Lung (tissue), 12 donors: Measurements from ENCODE around the gene PARM1. TPM values are rescaled to one million over a fixed set of nuclear protein-coding genes. Genes with fewer than 3 reads are reported as not detected.

Experiments
- ATAC-seq: fragments of 200-7000 bp; cut with Tn5 transposase; one replicate; pipeline ENCODE4 v1.9.1; 2020; ENCODE audit warnings: moderate number of reproducible peaks; ENCODE audit not compliant: insufficient read depth, low FRiP score
- DNase-seq, 3 donors: peaks; one replicate each; pipeline ENCODE4 v3.0.0-alpha.2; 2013 to 2017
- H3K27ac ChIP-seq, 2 donors: one replicate each; pipeline ENCODE4 v1.5.1; 2013; ENCODE audit warnings: mild to moderate bottlenecking in 2 of 2, moderate library complexity in 2 of 2, control low read depth in 1 of 2, inconsistent platforms in 1 of 2, low read depth in 1 of 2, low read length in 1 of 2
- H3K27me3 ChIP-seq, 3 donors: one replicate each; pipeline ENCODE4 v1.5.1; 2013; ENCODE audit warnings: low read length in 2 of 3; ENCODE audit not compliant: control insufficient read depth in 3 of 3, insufficient read depth in 3 of 3
- H3K36me3 ChIP-seq, 4 donors: one replicate each; pipeline ENCODE4 v1.5.1; 2013; ENCODE audit warnings: low read length in 4 of 4, mild to moderate bottlenecking in 1 of 4, moderate library complexity in 1 of 4; ENCODE audit not compliant: control insufficient read depth in 4 of 4, insufficient read depth in 4 of 4
- H3K4me1 ChIP-seq, 5 donors: one replicate each; pipeline ENCODE4 v1.5.1; 2013; ENCODE audit warnings: low read length in 5 of 5, mild to moderate bottlenecking in 2 of 5, moderate library complexity in 1 of 5; ENCODE audit not compliant: control insufficient read depth in 5 of 5, insufficient read depth in 5 of 5
- H3K4me3 ChIP-seq: one replicate; pipeline ENCODE4 v1.5.1; 2013; ENCODE audit warnings: mild to moderate bottlenecking, control low read depth, moderate library complexity
- H3K9ac ChIP-seq, 2 donors: one replicate each; pipeline ENCODE4 v1.5.1; 2013; ENCODE audit warnings: low read length in 2 of 2, control low read depth in 1 of 2; ENCODE audit not compliant: insufficient read depth in 1 of 2
- H3K9me3 ChIP-seq, 4 donors: one replicate each; pipeline ENCODE4 v1.5.1; 2013; ENCODE audit warnings: low read length in 3 of 4, mild to moderate bottlenecking in 1 of 4, moderate library complexity in 1 of 4; ENCODE audit not compliant: control insufficient read depth in 4 of 4, insufficient read depth in 3 of 4
- WGBS, 2 donors: extraction: QIAGEN DNeasy Blood & Tissue Kit; methylation state at CpG; one replicate each; pipeline ENCODE4 v1.1.7; 2013; 5-methylcytosine and 5-hydroxymethylcytosine counted together
- polyA plus RNA-seq, 2 donors: library from polyadenylated mRNA; stranded (reverse); fragments of 200-250 nt; gene quantifications; one replicate each; pipeline ENCODE4 v1.2.1, GENCODE V29; 2013
- total RNA-seq, 2 donors: library from RNA; depleted of rRNA in 1 of 2; stranded (reverse); fragments of >200 nt in 1 of 2; gene quantifications; one replicate each; pipeline ENCODE4 v1.2.1, GENCODE V29; 2014 to 2021
- TF ChIP-seq, protein P1 (sequence below): IDR thresholded peaks from 2 replicates; pipeline ENCODE4 v1.5.1; 2012; ENCODE audit warnings: mild to moderate bottlenecking; ENCODE audit errors: control extremely low read depth, extremely low read depth
- donor health status: control.
- donor health status: control.
- donor health status: Bipolar disorder and iron deficiency.
- donor health status: healthy.
- donor health status: DM: yes; HTN: yes; CAD: no.

The PARM1 gene
- total and polyA plus RNA-seq, 4 donors = 25.4 to 101 (median 40.5) TPM

DNA sequence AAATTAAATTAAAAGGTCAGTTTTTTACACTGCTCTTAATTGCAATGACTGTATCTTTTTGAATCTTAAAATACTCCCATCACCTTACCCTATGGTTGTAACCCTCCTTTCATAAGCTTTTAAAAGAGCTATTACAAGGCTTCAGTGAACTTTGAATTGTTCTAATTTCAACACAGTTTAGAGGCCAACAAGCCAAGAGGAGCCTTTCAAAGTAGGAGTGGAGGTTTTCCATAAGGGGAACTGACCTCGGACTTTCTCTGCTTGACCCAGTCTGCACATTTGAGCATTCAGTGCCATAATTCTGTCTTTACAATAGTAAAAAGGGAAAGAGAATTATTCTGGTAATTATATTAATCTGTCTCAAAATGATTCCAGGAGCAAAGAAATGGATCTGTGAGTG lies 98.9 kb downstream of the PARM1 start:
- DNase-seq (no peak), ATAC-seq (no peak)
- TF ChIP-seq, protein P1, sequence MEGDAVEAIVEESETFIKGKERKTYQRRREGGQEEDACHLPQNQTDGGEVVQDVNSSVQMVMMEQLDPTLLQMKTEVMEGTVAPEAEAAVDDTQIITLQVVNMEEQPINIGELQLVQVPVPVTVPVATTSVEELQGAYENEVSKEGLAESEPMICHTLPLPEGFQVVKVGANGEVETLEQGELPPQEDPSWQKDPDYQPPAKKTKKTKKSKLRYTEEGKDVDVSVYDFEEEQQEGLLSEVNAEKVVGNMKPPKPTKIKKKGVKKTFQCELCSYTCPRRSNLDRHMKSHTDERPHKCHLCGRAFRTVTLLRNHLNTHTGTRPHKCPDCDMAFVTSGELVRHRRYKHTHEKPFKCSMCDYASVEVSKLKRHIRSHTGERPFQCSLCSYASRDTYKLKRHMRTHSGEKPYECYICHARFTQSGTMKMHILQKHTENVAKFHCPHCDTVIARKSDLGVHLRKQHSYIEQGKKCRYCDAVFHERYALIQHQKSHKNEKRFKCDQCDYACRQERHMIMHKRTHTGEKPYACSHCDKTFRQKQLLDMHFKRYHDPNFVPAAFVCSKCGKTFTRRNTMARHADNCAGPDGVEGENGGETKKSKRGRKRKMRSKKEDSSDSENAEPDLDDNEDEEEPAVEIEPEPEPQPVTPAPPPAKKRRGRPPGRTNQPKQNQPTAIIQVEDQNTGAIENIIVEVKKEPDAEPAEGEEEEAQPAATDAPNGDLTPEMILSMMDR = no peak
- H3K36me3 ChIP-seq = no peaks in the 10 kb centered on the region
- H3K4me3 ChIP-seq = no peak overlapping the region
- WGBS, 2 donors = 64 to 82% methylated on average over 1 of the region's 1 CpG
- H3K4me1 ChIP-seq = peaks cover 0 to 5% (median 0%) of the 10 kb centered on the region in 5 donors
- no peaks in the 10 kb centered on the region for H3K27me3 ChIP-seq
- H3K9me3 ChIP-seq = no peaks in the 10 kb centered on the region
- H3K9ac ChIP-seq = no peak overlapping the region
- no peak overlapping the region for H3K27ac ChIP-seq

DNA sequence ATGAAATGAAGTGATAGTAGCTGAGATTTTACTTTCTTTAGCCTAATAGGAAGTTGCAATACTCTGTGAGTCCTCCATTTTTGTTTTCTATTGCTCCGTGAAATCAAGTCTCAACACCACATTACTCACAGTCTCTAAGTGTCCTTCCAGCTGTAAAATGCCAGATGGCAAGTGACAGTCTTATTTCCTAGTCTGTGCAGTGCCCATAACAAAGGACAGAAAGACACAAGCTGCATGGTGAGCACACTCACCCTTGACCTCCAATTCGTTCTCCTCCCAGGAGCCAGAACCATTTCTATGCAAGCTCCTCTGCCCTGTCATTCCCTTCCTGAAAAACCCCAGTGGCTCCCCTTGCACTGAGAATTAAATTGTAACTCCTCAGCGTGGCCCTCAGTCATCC lies 101.6 kb downstream of the PARM1 start:
- TF ChIP-seq, protein P1 = no peak
- Histone ChIP-seq H3K9ac (no peak overlapping the region), H3K9me3 (no peaks in the 10 kb centered on the region), H3K4me3 (no peak overlapping the region), H3K36me3 (no peaks in the 10 kb centered on the region), H3K27me3 (no peaks in the 10 kb centered on the region), H3K27ac (no peak overlapping the region), H3K4me1 (peaks cover 0 to 10% (median 0%) of the 10 kb centered on the region in 5 donors)
- WGBS, 2 donors = 71 to 84% methylated on average over 3 of the region's 3 CpGs
- DNase-seq (no peak), ATAC-seq (no peak)

DNA sequence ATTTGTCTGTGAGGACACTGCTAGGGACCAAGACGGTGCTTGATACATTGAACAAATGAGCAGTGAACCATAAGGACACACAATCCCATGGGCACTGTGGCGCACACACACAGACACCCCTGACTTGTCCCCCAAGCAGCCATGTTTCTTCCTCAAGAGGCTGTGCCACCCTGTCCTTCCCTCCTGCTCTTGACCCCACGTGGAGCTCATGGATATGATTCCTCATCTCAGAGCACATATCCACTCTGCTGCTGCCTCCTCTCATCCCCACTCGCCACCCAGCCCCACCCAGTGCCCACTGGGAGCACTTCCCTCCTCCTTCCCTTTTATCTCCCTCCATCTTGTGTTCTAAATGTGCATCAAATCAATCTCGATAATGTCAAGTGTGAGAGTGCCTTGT lies 102.4 kb downstream of the PARM1 start:
- DNase-seq (no peak), ATAC-seq (no peak)
- H3K36me3 ChIP-seq = no peaks in the 10 kb centered on the region
- TF ChIP-seq, protein P1 = no peak
- H3K9me3 ChIP-seq = no peaks in the 10 kb centered on the region
- H3K4me1 ChIP-seq = peaks cover 0 to 10% (median 0%) of the 10 kb centered on the region in 5 donors
- H3K4me3 ChIP-seq = no peak overlapping the region
- H3K9ac ChIP-seq = no peak overlapping the region
- no peaks in the 10 kb centered on the region for H3K27me3 ChIP-seq
- no peak overlapping the region for H3K27ac ChIP-seq
- 88 to 89% methylated on average over 5 of the region's 5 CpGs for WGBS, 2 donors
